Muscle layer of colon (tissue), 2 donors: ENCODE data around the gene SLC25A34.

Experiments
- H3K27ac ChIP-seq: one replicate; pipeline ENCODE4 v1.7.0; 2013; ENCODE audit warnings: low read depth, mild to moderate bottlenecking, low read length, moderate library complexity
- H3K27me3 ChIP-seq, 2 donors: one replicate each; pipeline ENCODE4 v1.7.0; 2013; ENCODE audit warnings: low read length in 2 of 2, mild to moderate bottlenecking in 2 of 2; ENCODE audit not compliant: insufficient read depth in 2 of 2, control insufficient read depth in 1 of 2
- H3K36me3 ChIP-seq: one replicate; pipeline ENCODE4 v1.7.0; 2013; ENCODE audit warnings: mild to moderate bottlenecking, low read length; ENCODE audit not compliant: insufficient read depth
- H3K4me1 ChIP-seq: one replicate; pipeline ENCODE4 v1.7.0; 2013; ENCODE audit warnings: mild to moderate bottlenecking, low read length; ENCODE audit not compliant: insufficient read depth
- H3K4me3 ChIP-seq, 2 donors: one replicate each; pipeline ENCODE4 v1.7.0; 2013; ENCODE audit warnings: low read length in 2 of 2, low read depth in 1 of 2, mild to moderate bottlenecking in 1 of 2, moderate library complexity in 1 of 2
- H3K9ac ChIP-seq: one replicate; pipeline ENCODE4 v1.7.0; 2013; ENCODE audit warnings: low read length
- H3K9me3 ChIP-seq: one replicate; pipeline ENCODE4 v1.7.0; 2013; ENCODE audit warnings: mild to moderate bottlenecking, low read length
- donor health status: abdominal sarcoma.
- donor health status: Adenocarcinoma of cecum.

Gene SLC25A34

GRCh38 chr1:15717418-15718125, 18.5 kb upstream of the SLC25A34 start:
- Histone ChIP-seq H3K4me3 (no peak overlapping the region), H3K4me1 (peaks cover 53% of the 10 kb centered on the region), H3K27ac (peak overlapping the region; percentile 47), H3K36me3 (peaks cover 34% of the 10 kb centered on the region), H3K9ac (no peak overlapping the region), H3K27me3 (no peaks in the 10 kb centered on the region), H3K9me3 (no peaks in the 10 kb centered on the region)

GRCh38 chr1:15718199-15718601, 17.9 kb upstream of the SLC25A34 start:
- Histone ChIP-seq H3K27me3 (no peaks in the 10 kb centered on the region), H3K4me1 (peaks cover 59% of the 10 kb centered on the region), H3K9me3 (no peaks in the 10 kb centered on the region), H3K4me3 (no peak overlapping the region), H3K9ac (no peak overlapping the region), H3K27ac (peak overlapping the region; percentile 47), H3K36me3 (peaks cover 34% of the 10 kb centered on the region)

- Histone ChIP-seq H3K36me3 (peaks cover 34% of the 10 kb centered on the region), H3K9ac (no peak overlapping the region), H3K27ac (no peak overlapping the region)
Measured at GRCh38 chr1:15719381-15720120, 16.5 kb upstream of the SLC25A34 start.

GRCh38 chr1:15720861-15721260, 15.2 kb upstream of the SLC25A34 start:
- Histone ChIP-seq H3K4me3 (no peak overlapping the region), H3K36me3 (peaks cover 43% of the 10 kb centered on the region), H3K9ac (no peak overlapping the region), H3K27me3 (no peaks in the 10 kb centered on the region), H3K9me3 (no peaks in the 10 kb centered on the region), H3K4me1 (peaks cover 39% of the 10 kb centered on the region), H3K27ac (no peak overlapping the region)

More at GRCh38 chr1:15719381-15720120, 16.5 kb upstream of the SLC25A34 start:
- H3K27me3 ChIP-seq = no peaks in the 10 kb centered on the region
- no peaks in the 10 kb centered on the region for H3K9me3 ChIP-seq
- no peak overlapping the region for H3K4me3 ChIP-seq
- H3K4me1 ChIP-seq = peaks cover 52% of the 10 kb centered on the region

GRCh38 chr1:15722411-15722810, 13.6 kb upstream of the SLC25A34 start:
- Histone ChIP-seq H3K9me3 (no peaks in the 10 kb centered on the region), H3K36me3 (peaks cover 50% of the 10 kb centered on the region), H3K9ac (no peak overlapping the region), H3K27ac (no peak overlapping the region), H3K4me3 (no peak overlapping the region), H3K27me3 (no peaks in the 10 kb centered on the region), H3K4me1 (peaks cover 28% of the 10 kb centered on the region)

GRCh38 chr1:15722836-15723532, 13.1 kb upstream of the SLC25A34 start:
- no peaks in the 10 kb centered on the region for H3K9me3 ChIP-seq
- peaks cover 51% of the 10 kb centered on the region for H3K36me3 ChIP-seq
- H3K27ac ChIP-seq = no peak overlapping the region
- no peaks in the 10 kb centered on the region for H3K27me3 ChIP-seq
- H3K9ac ChIP-seq = no peak overlapping the region
- H3K4me1 ChIP-seq = peaks cover 22% of the 10 kb centered on the region
- H3K4me3 ChIP-seq = no peak overlapping the region

- H3K27me3 ChIP-seq = no peaks in the 10 kb centered on the region
- no peak overlapping the region for H3K4me3 ChIP-seq
- no peaks in the 10 kb centered on the region for H3K9me3 ChIP-seq
- H3K27ac ChIP-seq = no peak overlapping the region
- no peak overlapping the region for H3K9ac ChIP-seq
- H3K4me1 ChIP-seq = peaks cover 16% of the 10 kb centered on the region
- H3K36me3 ChIP-seq = peaks cover 54% of the 10 kb centered on the region
Measured at GRCh38 chr1:15723631-15724246, 12.3 kb upstream of the SLC25A34 start.

- no peak overlapping the region for H3K4me3 ChIP-seq
- H3K27me3 ChIP-seq = no peaks in the 10 kb centered on the region
- H3K9ac ChIP-seq = no peak overlapping the region
- H3K27ac ChIP-seq = no peak overlapping the region
- H3K4me1 ChIP-seq = peaks cover 9% of the 10 kb centered on the region
- peaks cover 56% of the 10 kb centered on the region for H3K36me3 ChIP-seq
- no peaks in the 10 kb centered on the region for H3K9me3 ChIP-seq
Measured at GRCh38 chr1:15724949-15725880, 10.8 kb upstream of the SLC25A34 start.

- no peaks in the 10 kb centered on the region for H3K9me3 ChIP-seq
- peaks cover 9% of the 10 kb centered on the region for H3K4me1 ChIP-seq
- no peak overlapping the region for H3K9ac ChIP-seq
- H3K27me3 ChIP-seq = no peaks in the 10 kb centered on the region
- no peak overlapping the region for H3K27ac ChIP-seq
- peaks cover 61% of the 10 kb centered on the region for H3K36me3 ChIP-seq
- no peak overlapping the region for H3K4me3 ChIP-seq
Measured at GRCh38 chr1:15726508-15726907, 9.6 kb upstream of the SLC25A34 start.

- Histone ChIP-seq H3K27ac (no peak overlapping the region), H3K4me3 (no peak overlapping the region), H3K27me3 (no peaks in the 10 kb centered on the region), H3K9ac (no peak overlapping the region), H3K4me1 (peaks cover 9% of the 10 kb centered on the region), H3K9me3 (no peaks in the 10 kb centered on the region), H3K36me3 (peaks cover 66% of the 10 kb centered on the region)
Measured at GRCh38 chr1:15727021-15727420, 9.0 kb upstream of the SLC25A34 start.
